ENCODE measurements around the gene NDUFA1.
"Not testable (repeated sequence)": the region's sequence is repeated elsewhere in the genome, so short reads cannot be mapped to it uniquely, and the experiment has no call there.

Gene NDUFA1

DNA sequence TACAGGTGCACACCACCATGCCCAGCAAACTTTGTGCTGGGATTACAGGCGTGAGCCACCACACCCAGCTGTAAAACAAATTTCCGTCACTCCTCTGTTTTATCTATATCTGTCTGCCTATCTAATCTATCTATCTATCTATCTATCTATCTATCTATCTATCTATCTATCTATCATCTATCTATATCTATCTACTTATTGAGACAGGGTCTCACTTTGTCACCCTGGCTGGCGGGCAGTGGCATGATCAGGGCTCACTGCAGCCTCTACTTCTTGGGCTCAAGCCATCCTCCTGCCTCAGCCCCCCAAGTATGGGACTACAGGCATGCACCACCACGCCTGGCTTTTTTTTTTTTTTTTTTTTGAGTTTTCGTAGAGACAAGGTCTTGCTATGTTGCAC, 44.7 kb downstream of the NDUFA1 start:
- no peak for DNase-seq

- DNase-seq = no peak
These were observed 46.2 kb downstream of the NDUFA1 start for GRCh38 chrX:119917877-119918276.

- no peak for DNase-seq
These were observed 48.4 kb downstream of the NDUFA1 start for GRCh38 chrX:119919835-119920585.

DNA sequence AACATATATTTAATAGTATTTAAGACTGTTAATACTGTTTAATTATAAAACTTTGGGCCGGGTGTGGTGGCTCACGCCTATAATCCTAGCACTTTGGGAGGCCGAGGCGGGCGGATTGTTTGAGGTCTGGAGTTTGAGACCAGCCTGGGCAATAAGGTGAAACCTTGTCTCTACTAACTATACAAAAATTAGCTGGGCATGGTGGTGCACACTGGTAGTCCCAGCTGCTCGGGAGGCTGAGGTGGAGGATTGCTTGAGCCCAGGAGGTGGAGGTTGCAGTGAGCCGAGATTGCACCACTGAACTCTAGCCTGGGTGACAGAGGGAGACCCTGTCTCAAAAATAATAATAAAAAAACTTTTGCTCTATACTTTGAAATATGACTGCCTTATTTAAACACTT, 50.8 kb downstream of the NDUFA1 start:
- not testable (repeated sequence) for DNase-seq

Measured in NCI-H526 treated with DMSO at 0.1 percent for 48 hours (cell line).